H1 (cell line): ENCODE data around the gene CHST13. TPM values are rescaled to one million over a fixed set of nuclear protein-coding genes. Genes with fewer than 3 reads are reported as not detected.

Experiments used
- CTCF ChIA-PET: fragments of 300-600 bp; sonication (Branson Sonifier 250); formaldehyde crosslinking; loops from one replicate; lab custom pipeline; 2021; ENCODE audit not compliant: partially characterized antibody; lab: Charles Lee
- POLR2A ChIA-PET: fragments of 300-600 bp; sonication (Branson Sonifier 250); formaldehyde crosslinking; loops from one replicate; lab custom pipeline; 2021; ENCODE audit warnings: inconsistent platforms; ENCODE audit not compliant: partially characterized antibody; lab: Charles Lee
- DNase-seq, 2 experiments: peaks; one replicate each; pipeline versions ENCODE4 v3.0.0 to v3.0.0-alpha.2; 2010 to 2022; ENCODE audit warnings: low spot score in 2 of 2, low read depth in 1 of 2, mixed read lengths in 1 of 2
- FAIRE-seq: peaks from 2 replicates; lab custom pipeline; 2011; peaks lifted over from hg19 to GRCh38; lab: Jason Lieb, UNC
- H2AFZ ChIP-seq: 2 replicates; pipeline ENCODE4 v1.8.1; 2012; ENCODE audit warnings: low read length, inconsistent platforms
- H2AK5ac ChIP-seq: 2 replicates; pipeline ENCODE4 v1.6.1; 2013; ENCODE audit warnings: low read depth, low read length
- H2BK120ac ChIP-seq: replicated peaks from 2 replicates; pipeline ENCODE3; 2013; ENCODE audit warnings: low read depth, low read length, inconsistent platforms
- H2BK12ac ChIP-seq: 2 replicates; pipeline ENCODE4 v1.6.1; 2013; ENCODE audit warnings: low read depth, low read length
- H2BK15ac ChIP-seq: 2 replicates; pipeline ENCODE4 v1.6.1; 2013; ENCODE audit warnings: low read length
- H2BK20ac ChIP-seq: 2 replicates; pipeline ENCODE4 v1.6.1; 2013; ENCODE audit warnings: low read length
- H2BK5ac ChIP-seq: 2 replicates; pipeline ENCODE4 v1.6.1; 2013; ENCODE audit warnings: low read depth, low read length
- H3K14ac ChIP-seq: 2 replicates; pipeline ENCODE4 v1.6.1; 2013; ENCODE audit warnings: inconsistent platforms; ENCODE audit not compliant: insufficient read length
- H3K18ac ChIP-seq: 2 replicates; pipeline ENCODE4 v1.6.1; 2013; ENCODE audit warnings: low read length; ENCODE audit errors: extremely low read depth
- H3K23ac ChIP-seq: 2 replicates; pipeline ENCODE4 v1.6.1; 2013; ENCODE audit warnings: inconsistent platforms; ENCODE audit not compliant: insufficient read length
- H3K23me2 ChIP-seq: 2 replicates; pipeline ENCODE4 v1.6.1; 2013; ENCODE audit warnings: low read depth, low read length
- H3K27ac ChIP-seq: 2 replicates; pipeline ENCODE4 v1.6.1; 2011; ENCODE audit warnings: low read depth, low read length, inconsistent platforms
- H3K27me3 ChIP-seq, 4 experiments: replicated peaks in 1 of 4; 1 replicate in 1 of 4; 2 replicates in 3 of 4; pipeline versions ENCODE4 v1.6.1 to v1.8.1; 2011 to 2013; ENCODE audit warnings: low read length in 3 of 4, mild to moderate bottlenecking in 3 of 4, inconsistent platforms in 2 of 4, mixed read lengths in 2 of 4, moderate library complexity in 1 of 4; ENCODE audit not compliant: control insufficient read depth in 3 of 4, insufficient read depth in 3 of 4; ENCODE audit errors: extremely low read depth in 1 of 4
- H3K36me3 ChIP-seq, 4 experiments: 2 replicates each; pipeline versions ENCODE4 v1.6.1 to v1.8.1; 2011 to 2013; ENCODE audit warnings: mild to moderate bottlenecking in 4 of 4, low read length in 3 of 4, moderate library complexity in 2 of 4, control low read depth in 1 of 4, inconsistent platforms in 1 of 4; ENCODE audit not compliant: insufficient read depth in 4 of 4, control insufficient read depth in 2 of 4
- H3K4ac ChIP-seq: replicated peaks from 2 replicates; pipeline ENCODE3; 2013; ENCODE audit warnings: low read length, low read depth, mixed read lengths, inconsistent platforms; ENCODE audit not compliant: insufficient read length
- H3K4me1 ChIP-seq, 4 experiments: replicated peaks in 1 of 4; 1 replicate in 1 of 4; 2 replicates in 3 of 4; pipeline versions ENCODE4 v1.6.1 to v1.8.1; 2011 to 2013; ENCODE audit warnings: low read length in 3 of 4, inconsistent platforms in 2 of 4, mixed read lengths in 1 of 4; ENCODE audit not compliant: insufficient read depth in 4 of 4, control insufficient read depth in 3 of 4
- H3K4me2 ChIP-seq, 2 experiments: 2 replicates each; pipeline versions ENCODE4 v1.6.1 to v1.8.1; 2011 to 2013; ENCODE audit warnings: low read depth in 2 of 2, low read length in 2 of 2, control low read depth in 1 of 2, inconsistent platforms in 1 of 2, mild to moderate bottlenecking in 1 of 2; ENCODE audit not compliant: insufficient read depth in 1 of 2
- H3K4me3 ChIP-seq, 4 experiments: fragments of 200-600, 300-600 bp in 1 of 4; sonication (generic), shearing (Covaris generic), sonication (Bioruptor Twin) in 1 of 4; 2 replicates each; pipeline versions ENCODE4 v1.5.1 to v1.8.1; 2011 to 2016; ENCODE audit warnings: low read length in 4 of 4, low read depth in 3 of 4, control low read depth in 2 of 4, inconsistent platforms in 2 of 4, mild to moderate bottlenecking in 2 of 4, mixed read lengths in 1 of 4, moderate library complexity in 1 of 4; ENCODE audit not compliant: insufficient read depth in 2 of 4; ENCODE audit errors: extremely low read depth in 1 of 4
- H3K56ac ChIP-seq: replicated peaks from 2 replicates; pipeline ENCODE3; 2013; ENCODE audit warnings: low read depth, mild to moderate bottlenecking, mixed read lengths, low read length, inconsistent platforms; ENCODE audit not compliant: insufficient read length
- H3K79me1 ChIP-seq: 2 replicates; pipeline ENCODE4 v1.6.1; 2013; ENCODE audit warnings: low read depth, low read length, control low read depth
- H3K79me2 ChIP-seq, 2 experiments: 2 replicates each; pipeline versions ENCODE4 v1.6.1 to v1.8.1; 2012 to 2013; ENCODE audit warnings: low read length in 2 of 2, mild to moderate bottlenecking in 2 of 2, inconsistent platforms in 1 of 2; ENCODE audit not compliant: insufficient read depth in 2 of 2, control insufficient read depth in 1 of 2
- H3K9ac ChIP-seq, 4 experiments: replicated peaks in 1 of 4; 1 replicate in 1 of 4; 2 replicates in 3 of 4; pipeline versions ENCODE4 v1.6.1 to v1.8.1; 2011 to 2013; ENCODE audit warnings: low read depth in 3 of 4, low read length in 3 of 4, control low read depth in 2 of 4, mild to moderate bottlenecking in 2 of 4, moderate library complexity in 2 of 4, inconsistent platforms in 1 of 4; ENCODE audit errors: extremely low read depth in 1 of 4
- H3K9me3 ChIP-seq, 2 experiments: 2 replicates each; pipeline versions ENCODE4 v1.6.1 to v1.8.1; 2012 to 2013; ENCODE audit warnings: mild to moderate bottlenecking in 2 of 2, moderate library complexity in 2 of 2, control low read depth in 1 of 2, inconsistent platforms in 1 of 2, low read depth in 1 of 2, low read length in 1 of 2, mixed read lengths in 1 of 2; ENCODE audit not compliant: insufficient read depth in 2 of 2
- H4K20me1 ChIP-seq, 2 experiments: replicated peaks in 1 of 2; 2 replicates each; pipeline versions ENCODE3 to v1.8.1; 2011 to 2013; ENCODE audit warnings: inconsistent platforms in 2 of 2, low read length in 2 of 2, mild to moderate bottlenecking in 1 of 2; ENCODE audit not compliant: insufficient read depth in 2 of 2, control insufficient read depth in 1 of 2
- H4K5ac ChIP-seq: 2 replicates; pipeline ENCODE4 v1.6.1; 2013; ENCODE audit warnings: low read length, low read depth, mixed read lengths, inconsistent platforms; ENCODE audit not compliant: insufficient read length
- H4K8ac ChIP-seq: 2 replicates; pipeline ENCODE4 v1.8.0; 2013; ENCODE audit warnings: mild to moderate bottlenecking, moderate library complexity, low read length, inconsistent platforms; ENCODE audit not compliant: insufficient read depth; ENCODE audit errors: extremely low read depth
- H4K91ac ChIP-seq: replicated peaks from 2 replicates; pipeline ENCODE3; 2013; ENCODE audit warnings: low read length, mixed read lengths, inconsistent platforms; ENCODE audit not compliant: insufficient read length
- CEBPB ChIP-seq: IDR thresholded peaks from 2 replicates; pipeline ENCODE4 v1.6.1; 2012; ENCODE audit warnings: low read depth, low read length
- RAD21 ChIP-seq, 2 experiments: IDR thresholded peaks in 1 of 2; conservative IDR thresholded peaks in 1 of 2; 2 replicates each; pipeline ENCODE4 v1.6.1; 2011; ENCODE audit warnings: low read depth in 2 of 2, low read length in 2 of 2, improper control_type of control experiment in 1 of 2, inconsistent platforms in 1 of 2, mild to moderate bottlenecking in 1 of 2, moderate library complexity in 1 of 2
- SP4 ChIP-seq: IDR thresholded peaks from 2 replicates; pipeline ENCODE4 v1.6.1; 2012; ENCODE audit warnings: low read length, inconsistent platforms
- TBP ChIP-seq: IDR thresholded peaks from 2 replicates; pipeline ENCODE4 v1.6.1; 2011; ENCODE audit warnings: low read depth, low read length, improper control_type of control experiment
- WGBS, 2 experiments: shearing (Covaris generic) in 1 of 2; methylation state at CpG; one replicate each; pipeline versions ENCODE4 v1.1.6 to v1.1.7; 2013 to 2015; ENCODE audit warnings: low lambda C conversion rate in 2 of 2, mixed read lengths in 2 of 2, inconsistent platforms in 1 of 2, low coverage in 1 of 2, missing lambda C conversion rate in 1 of 2; ENCODE audit not compliant: insufficient replicate concordance in 2 of 2, insufficient coverage in 1 of 2, insufficient read length in 1 of 2; ENCODE audit errors: extremely low coverage in 1 of 2, missing lambda C conversion rate in 1 of 2; 5-methylcytosine and 5-hydroxymethylcytosine counted together
- polyA plus RNA-seq, 7 experiments: library from polyadenylated mRNA; depleted of rRNA in 3 of 7; stranded (reverse) in 5 of 7; unstranded in 2 of 7; fragments of >200 nt in 5 of 7; fragments of 200-250 nt in 2 of 7; gene quantifications; 1 replicate in 5 of 7; 2 replicates in 1 of 7; 4 replicates in 1 of 7; pipeline versions ENCODE4 v1.2.1 to v1.2.3, GENCODE V29; 2011 to 2013; ENCODE audit warnings: missing spikeins in 2 of 7, mixed read lengths in 2 of 7
- total RNA-seq: library from RNA; stranded (reverse); fragmentation: NEBNext Ultra II Directional; extraction: Animal tissue kit (Norgen Biotek cat#: 25700); gene quantifications from 2 replicates; pipeline ENCODE4 v1.2.1, GENCODE V29; 2021

The CHST13 gene
- total and polyA plus RNA-seq, 2 of the 8 experiments (the other 6 are each of a cell fraction or from before 2014, with no cell fraction given), result 5.4 to 11.7 TPM

DNA sequence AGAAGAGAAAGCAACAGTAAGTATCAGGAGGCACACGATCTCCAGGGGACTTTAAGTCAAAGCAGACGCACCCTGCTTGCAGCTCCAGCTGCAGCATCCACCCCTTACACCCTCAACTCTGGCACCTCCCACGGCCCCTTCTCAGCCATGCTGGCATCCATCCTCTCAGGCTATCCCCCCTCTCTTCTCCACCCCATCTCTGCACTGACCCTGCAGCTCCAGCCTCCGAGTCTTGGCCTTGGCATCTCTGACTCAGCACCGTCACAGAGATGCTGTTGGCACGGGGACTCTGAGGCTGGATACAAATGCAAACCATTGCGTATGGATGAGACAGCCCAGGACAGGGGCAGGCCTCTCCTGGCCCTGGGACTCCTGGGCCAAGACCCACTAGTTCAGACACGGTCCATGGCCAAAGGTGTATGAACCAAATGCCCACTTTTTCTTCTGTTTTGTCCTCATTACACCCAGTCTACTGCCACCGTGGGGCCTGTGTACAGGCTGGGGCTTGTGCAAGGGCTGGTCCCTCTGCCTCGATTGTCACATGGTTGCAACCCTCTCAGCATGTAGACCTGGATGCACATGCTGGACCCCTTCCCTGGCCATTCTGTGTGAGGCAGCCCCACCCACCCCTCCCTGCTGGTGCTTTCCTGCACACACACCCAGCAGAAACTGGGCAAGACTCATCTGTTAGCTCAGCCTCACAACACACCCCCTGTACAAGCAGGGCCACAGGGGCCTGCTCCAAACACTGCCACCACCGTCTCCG lies 29.6 kb upstream of the CHST13 start:
- DNase-seq, result no peak
- H3K4me2 ChIP-seq, result no peak overlapping the region
- no peak overlapping the region for H2BK120ac ChIP-seq
- no peak overlapping the region for H3K23ac ChIP-seq
- H3K27ac ChIP-seq, result no peak overlapping the region
- H3K14ac ChIP-seq, result no peak overlapping the region
- H2BK15ac ChIP-seq, result no peak overlapping the region
- H4K8ac ChIP-seq, result no peak overlapping the region
- H3K36me3 ChIP-seq, result no peaks in the 10 kb centered on the region
- H4K91ac ChIP-seq, result no peak overlapping the region
- H2AK5ac ChIP-seq, result no peak overlapping the region
- no peaks in the 10 kb centered on the region for H3K79me1 ChIP-seq
- H3K4me3 ChIP-seq, result no peak overlapping the region
- H3K4ac ChIP-seq, result no peak overlapping the region
- H2AFZ ChIP-seq, result no peak overlapping the region
- H4K20me1 ChIP-seq, result no peaks in the 10 kb centered on the region
- H2BK5ac ChIP-seq, result no peak overlapping the region
- no peak overlapping the region for H3K56ac ChIP-seq
- H3K18ac ChIP-seq, result peak overlapping the region; percentile 19; the same call in 1 of the 2 replicates
- H3K79me2 ChIP-seq, result no peaks in the 10 kb centered on the region
- no peak overlapping the region for H2BK20ac ChIP-seq
- ChIA-PET POLR2A (interaction anchor here (1.5 kb wide), 1 partner anchor 11 kb away, joined by 4 read pairs; no protein-coding TSS in a partner anchor), CTCF (interaction anchor here (0.9 to 1.3 kb wide), 3 partner anchors 17 to 28 kb away, joined by 3 to 5 read pairs (median 3); no protein-coding TSS in a partner anchor)
- no peak for FAIRE-seq
- H3K4me1 ChIP-seq, result peaks cover 0 to 15% (median 9%) of the 10 kb centered on the region in 4 experiments; a peak in 6 of 7 replicates
- WGBS, 2 experiments, result 92% methylated on average over 12 of the region's 12 CpGs; no CpG with 5 or more reads in 1 of the 2 experiments
- no peak overlapping the region for H2BK12ac ChIP-seq
- H3K27me3 ChIP-seq, result no peaks in the 10 kb centered on the region
- no peak overlapping the region for H3K9ac ChIP-seq
- no peak overlapping the region for H4K5ac ChIP-seq
- H3K23me2 ChIP-seq, result 0 out of 2 replicates have a peak, but pooled peaks cover 1% of the 10 kb centered on the region
- H3K9me3 ChIP-seq, result no peaks in the 10 kb centered on the region
- no peak for TF ChIP-seq RAD21 (IDR thresholded peaks at IDR 0.05 in 1 of 2, conservative IDR thresholded peaks at IDR 0.05 in 1 of 2; ENCODE audit: low read depth in 2 of 2, low read length in 2 of 2)
- no peak for TF ChIP-seq TBP
- no peak for TF ChIP-seq CEBPB
- TF ChIP-seq SP4, result no peak
